ENCODE results near the gene PCBD2.
"Not testable (repeated sequence)": the region's sequence is repeated elsewhere in the genome, so short reads cannot be mapped to it uniquely, and the experiment has no call there.

Gene PCBD2

DNA sequence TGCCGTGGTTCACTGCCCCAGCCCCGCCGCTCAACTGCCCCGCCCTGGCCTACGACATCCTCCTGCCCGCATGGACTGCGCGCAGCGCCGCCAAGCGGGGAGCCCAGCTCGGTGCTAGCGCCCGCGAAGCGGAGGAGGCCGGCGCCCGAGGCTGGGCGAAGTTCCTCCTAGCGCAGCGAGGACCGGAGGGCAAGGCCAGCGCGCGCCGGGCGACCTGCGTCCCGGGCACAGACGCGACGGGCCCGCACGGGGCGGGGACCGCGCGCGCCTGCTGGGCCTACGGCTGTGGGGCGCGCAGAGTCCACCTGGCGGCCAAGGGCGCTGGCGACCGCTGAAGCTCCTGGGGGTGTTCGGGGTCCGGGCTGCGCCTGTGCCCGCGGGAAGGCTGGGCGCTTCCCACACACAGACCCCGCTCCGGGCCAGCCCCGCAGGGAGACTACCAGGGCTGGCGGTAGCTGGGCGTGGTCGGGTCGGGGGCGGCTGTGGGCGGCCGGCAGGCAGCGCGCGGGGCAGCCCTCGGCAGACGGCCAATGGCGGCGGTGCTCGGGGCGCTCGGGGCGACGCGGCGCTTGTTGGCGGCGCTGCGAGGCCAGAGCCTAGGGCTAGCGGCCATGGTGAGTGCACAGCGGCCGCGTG, at the start of gene PCBD2:
Gene PCBD2, plus strand, starts transcription at position 522 of the 636 bp plus-strand sequence. Its CDS starts 9 bp downstream, at position 531.
- DNase-seq, result peak; percentile 85

DNA sequence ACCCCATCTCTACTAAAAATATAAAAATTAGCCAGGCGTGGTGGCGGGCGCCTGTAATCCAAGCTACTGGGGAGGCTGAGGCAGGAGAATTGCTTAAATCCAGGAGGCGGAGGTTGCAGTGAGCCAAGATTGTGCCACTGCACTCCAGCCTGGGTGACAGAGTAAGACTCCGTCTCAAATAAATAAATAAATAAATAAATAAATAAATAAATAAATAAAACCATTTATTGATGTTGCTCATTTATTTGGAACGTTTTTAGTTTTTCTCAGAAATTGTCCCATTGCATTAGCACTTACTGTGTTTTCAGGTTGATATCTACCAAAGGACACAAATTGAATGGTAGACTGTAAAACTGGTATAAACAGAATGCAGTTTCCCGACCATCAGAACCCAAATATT, 48.5 kb upstream of the PCBD2 start:
- not testable (repeated sequence) for DNase-seq

DNA sequence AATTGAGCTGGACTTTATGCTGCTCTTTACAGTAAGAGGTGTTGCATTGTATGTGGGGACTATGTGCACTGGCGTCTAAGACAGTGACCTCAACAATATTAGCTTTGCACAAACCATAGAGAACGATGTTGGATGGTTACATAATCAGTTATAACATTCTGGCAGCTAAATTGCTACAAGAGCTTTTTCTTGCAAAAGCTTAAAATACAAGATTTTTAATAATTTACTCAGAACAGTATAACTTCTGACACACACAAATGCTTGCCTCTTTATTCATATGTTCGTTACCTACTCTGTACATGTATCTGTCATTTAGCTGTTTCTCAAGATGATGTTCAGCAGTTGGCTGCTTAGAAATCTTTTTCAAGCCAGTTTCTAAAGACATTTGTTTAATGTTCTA, 47.5 kb upstream of the PCBD2 start:
- DNase-seq, result no peak

GRCh38 chr5:134864707-134865106, 40.2 kb upstream of the PCBD2 start:
- no peak for DNase-seq

DNA sequence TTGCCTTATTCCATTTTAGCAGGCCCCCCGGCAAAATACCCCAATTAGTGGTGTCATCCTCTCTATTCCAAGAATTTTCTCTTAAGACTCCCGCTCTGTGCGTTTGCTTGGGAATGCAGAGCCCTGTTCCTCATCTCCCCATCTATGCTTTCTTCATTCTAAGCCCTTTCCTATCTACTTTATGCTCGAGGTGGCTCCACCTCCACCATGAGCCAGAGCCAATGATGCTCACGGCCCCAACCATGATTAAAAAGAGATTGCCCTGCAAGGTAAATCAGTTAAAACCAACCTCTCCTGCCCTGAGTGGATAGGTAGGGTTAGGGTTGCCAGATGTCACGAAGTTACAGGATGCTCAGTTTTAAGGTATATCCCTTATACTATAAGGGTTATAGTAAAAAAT, 31.4 kb upstream of the PCBD2 start:
- DNase-seq, result no peak

GRCh38 chr5:134873987-134874830, 30.7 kb upstream of the PCBD2 start, which contains the start of gene TXNDC15:
TSS of gene TXNDC15 (plus strand) at chr5:134874371. CDS start at chr5:134874428, 57 bp downstream.
- peak; percentile 86 for DNase-seq

DNA sequence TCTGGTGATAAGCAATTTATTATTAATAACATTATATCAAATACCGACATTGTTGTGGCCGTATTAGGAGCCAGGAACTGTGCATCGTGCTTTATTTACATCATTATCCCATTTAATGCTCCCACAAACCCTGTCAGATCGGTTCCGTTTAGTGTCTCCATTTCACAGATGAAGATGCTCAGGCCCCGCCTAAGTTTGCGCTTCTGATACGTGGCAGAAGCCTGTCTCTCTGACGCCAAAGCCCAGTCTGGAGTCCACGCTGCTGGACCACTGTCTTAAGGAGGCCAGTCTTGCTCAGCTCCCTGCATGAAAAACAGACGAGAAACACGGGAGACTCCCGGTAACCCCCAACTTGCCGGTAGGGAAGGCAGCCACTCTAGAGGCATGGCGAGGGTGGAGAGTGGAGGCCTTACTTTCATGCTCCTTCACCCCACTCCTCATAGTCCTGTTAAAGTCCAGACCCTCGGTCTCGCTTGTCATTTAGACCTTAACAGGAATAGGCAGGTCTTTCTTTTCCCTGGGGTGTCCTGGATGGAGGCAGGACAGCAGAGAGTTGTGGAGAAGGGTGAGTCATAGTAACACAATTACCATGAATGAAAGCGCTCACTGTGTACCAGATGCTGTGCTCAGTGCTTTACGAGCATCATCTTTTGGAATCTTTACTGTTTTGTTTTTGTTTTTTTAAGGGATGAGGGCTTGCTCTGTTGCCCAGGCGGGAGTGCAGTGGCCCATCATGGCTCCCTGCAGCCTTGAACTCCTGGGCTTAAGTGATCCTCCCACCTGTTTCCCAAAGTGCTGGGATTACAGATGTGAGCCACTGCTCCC, 29.9 kb upstream of the PCBD2 start:
- peak; percentile 89 for DNase-seq

- DNase-seq, result no peak
Measured at GRCh38 chr5:134877159-134877558, 27.8 kb upstream of the PCBD2 start.

DNA sequence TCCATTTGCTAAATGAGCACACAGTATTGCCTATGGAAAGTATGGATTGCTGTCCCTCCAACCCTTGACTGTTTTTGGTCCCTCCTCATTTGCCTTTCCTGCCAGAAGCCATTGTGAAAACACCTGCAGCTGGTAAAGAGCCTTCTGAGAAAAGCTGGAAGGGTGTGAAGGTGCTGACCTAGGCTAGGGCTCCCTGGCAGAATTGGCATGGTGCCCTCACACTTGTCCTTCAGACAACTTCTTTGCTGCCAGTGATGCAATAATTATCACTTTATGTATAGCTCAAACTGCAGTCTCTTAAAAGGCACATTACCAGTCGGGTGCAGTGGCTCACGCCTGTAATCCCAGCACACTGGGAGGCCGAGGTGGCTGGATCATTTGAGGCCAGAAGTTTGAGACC, 26.5 kb upstream of the PCBD2 start:
- DNase-seq, result no peak

DNA sequence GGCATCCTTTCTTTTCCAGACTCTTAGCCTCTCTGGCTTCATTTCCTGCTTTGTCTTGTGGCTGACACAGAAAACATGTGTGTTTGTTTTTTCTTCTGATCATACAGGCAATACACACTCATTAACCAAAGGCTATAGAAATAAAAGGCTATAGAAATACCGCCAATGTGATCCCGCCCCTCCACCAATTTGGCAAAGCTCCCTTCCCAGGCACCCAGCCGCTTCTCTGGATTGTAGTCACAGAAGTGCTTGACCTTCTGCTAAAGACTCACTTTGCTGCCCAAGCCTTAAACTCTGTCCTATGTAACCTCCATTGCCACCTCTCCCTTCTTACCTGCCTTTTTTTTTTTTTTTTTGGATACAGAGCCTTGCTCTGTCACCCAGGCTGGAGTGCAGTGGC, 25.5 kb upstream of the PCBD2 start:
- DNase-seq, result no peak

DNA sequence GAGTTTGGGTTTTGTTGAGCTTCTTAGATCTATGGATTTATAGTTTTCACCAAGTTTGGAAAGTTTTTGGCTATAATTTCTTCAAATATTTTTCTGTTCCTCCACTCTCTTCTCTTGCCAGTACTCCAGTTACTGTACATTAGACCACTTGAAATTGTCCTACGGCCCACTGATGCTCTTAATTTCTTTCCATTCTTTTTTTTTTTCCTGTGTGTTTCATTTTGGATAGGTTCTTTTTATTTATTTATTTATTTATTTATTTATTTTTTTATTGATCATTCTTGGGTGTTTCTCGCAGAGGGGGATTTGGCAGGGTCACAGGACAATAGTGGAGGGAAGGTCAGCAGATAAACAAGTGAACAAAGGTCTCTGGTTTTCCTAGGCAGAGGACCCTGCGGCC, 24.0 kb upstream of the PCBD2 start:
- DNase-seq, result not testable (repeated sequence)

DNA sequence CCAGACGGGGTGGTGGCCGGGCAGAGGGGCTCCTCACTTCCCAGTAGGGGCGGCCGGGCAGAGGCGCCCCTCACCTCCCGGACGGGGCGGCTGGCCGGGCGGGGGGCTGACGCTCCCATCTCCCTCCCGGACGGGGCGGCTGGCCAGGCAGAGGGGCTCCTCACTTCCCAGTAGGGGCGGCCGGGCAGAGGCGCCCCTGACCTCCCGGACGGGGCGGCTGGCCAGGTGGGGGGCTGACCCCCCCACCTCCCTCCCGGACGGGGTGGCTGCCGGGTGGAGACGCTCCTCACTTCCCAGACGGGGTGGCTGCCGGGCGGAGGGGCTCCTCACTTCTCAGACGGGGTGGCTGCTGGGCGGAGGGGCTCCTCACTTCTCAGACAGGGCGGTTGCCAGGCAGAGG, 23.2 kb upstream of the PCBD2 start:
- DNase-seq, result not testable (repeated sequence)

DNA sequence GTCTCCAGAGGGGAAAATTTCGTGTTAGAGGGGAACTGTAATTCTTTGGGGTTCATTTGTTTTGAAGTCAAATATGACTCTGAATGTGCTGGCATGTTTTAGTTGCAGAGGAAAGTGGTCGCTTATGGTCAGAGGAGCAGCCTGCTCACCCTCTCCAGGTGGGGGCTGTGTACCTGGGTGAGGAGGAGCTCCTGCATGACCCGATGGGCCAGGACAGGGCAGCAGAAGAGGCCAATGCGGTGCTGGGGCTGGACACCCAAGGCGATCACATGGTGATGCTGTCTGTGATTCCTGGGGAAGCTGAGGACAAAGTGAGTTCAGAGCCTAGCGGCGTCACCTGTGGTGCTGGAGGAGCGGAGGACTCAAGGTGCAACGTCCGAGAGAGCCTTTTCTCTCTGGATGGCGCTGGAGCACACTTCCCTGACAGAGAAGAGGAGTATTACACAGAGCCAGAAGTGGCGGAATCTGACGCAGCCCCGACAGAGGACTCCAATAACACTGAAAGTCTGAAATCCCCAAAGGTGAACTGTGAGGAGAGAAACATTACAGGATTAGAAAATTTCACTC, 17.3 kb upstream of the PCBD2 start:
- DNase-seq, result no peak

DNA sequence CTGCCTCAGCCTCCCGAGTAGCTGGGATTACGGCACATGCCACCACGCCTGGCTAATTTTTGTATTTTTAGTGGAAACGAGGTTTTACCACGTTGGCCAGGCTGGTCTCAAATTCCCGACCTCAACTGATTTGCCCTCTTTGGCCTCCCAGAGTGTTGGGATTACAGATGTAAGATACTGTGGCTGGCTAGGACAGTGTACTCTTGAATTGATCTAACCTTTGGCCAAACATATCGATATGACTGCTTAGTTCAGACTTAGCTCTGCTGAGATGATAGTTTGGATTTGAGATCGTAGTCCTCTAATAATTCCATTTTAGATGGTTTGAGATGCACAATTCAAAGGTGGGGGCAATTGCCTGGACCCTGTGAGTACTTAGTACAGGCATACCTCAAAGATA, 15.6 kb upstream of the PCBD2 start:
- no peak for DNase-seq

DNA sequence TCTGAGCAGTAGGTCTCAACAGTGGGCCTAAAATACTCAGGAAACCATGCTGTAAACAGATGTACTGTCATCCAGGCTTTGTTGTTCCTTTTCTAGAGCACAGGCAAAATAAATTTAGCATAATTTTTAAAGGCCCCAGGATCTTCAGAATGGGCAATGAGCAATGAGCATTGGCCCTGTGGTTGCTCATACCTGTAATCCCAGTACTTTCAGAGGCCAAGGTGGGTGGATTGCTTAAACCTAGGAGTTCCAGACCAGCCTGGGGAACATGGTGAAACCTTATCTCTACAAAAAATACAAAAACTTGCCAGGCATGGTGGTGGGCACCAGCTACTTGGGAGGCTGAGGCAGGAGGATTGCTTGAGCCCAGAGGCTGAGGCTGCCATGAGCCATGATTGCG, 13.5 kb upstream of the PCBD2 start:
- DNase-seq, result no peak

DNA sequence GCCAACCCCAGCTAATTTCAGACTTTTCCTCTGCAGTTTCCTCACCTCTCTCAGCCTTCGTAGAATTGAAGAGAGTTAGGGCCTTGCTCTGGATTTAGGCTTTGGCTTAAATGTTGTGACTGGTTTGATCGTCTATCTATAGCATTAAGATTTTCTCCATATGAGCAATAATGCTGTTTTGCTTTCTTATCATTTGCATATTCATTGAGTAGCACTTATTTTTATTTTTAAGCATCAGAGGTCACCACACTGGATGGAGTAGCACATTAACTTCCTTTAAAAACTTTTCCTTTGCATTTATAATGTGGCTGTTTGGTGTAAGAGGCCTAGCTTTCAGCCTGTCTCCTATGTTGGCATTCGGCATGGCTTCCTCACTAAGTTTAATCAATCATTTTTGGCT, 12.6 kb upstream of the PCBD2 start:
- no peak for DNase-seq

GRCh38 chr5:134892926-134893325, 12.0 kb upstream of the PCBD2 start:
- no peak for DNase-seq

DNA sequence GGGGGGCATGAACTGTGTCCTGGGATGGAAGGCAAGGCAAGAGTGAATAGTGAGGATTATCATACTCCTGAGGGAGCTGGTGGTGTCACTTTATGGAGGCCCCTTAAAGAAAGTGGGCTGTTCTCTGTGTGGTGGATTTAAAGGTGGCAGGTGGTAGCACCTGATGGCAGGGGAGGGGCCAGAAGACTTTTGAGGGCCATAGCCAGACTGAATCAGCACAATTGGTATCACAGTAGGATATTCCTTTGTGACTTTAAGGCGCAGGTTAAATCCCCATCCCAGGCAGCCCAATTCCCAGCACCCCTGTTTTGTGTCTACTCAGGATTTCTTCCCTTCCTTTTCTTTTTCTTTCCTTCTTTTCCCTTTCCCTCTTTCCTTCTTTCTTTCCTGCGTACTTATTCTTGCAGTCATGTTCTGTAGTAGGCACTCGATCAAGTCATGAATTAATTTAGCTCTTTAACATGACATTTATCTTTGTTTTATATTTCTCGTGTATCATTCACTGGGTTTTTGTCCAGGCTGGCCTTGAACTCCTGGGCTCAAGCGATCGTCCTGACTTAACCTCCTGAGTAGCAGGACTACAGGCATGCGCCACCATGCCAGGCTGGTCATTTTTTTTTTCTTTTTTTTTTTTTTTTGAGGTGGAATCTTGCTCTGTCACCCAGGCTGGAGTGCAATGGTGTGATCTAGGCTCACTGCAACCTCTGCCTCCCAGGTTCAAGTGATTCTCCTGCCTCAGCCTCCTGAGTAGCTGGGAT, 11.0 kb upstream of the PCBD2 start:
- DNase-seq, result no peak

GRCh38 chr5:134902071-134902801, 2.7 kb upstream of the PCBD2 start:
- no peak for DNase-seq

DNA sequence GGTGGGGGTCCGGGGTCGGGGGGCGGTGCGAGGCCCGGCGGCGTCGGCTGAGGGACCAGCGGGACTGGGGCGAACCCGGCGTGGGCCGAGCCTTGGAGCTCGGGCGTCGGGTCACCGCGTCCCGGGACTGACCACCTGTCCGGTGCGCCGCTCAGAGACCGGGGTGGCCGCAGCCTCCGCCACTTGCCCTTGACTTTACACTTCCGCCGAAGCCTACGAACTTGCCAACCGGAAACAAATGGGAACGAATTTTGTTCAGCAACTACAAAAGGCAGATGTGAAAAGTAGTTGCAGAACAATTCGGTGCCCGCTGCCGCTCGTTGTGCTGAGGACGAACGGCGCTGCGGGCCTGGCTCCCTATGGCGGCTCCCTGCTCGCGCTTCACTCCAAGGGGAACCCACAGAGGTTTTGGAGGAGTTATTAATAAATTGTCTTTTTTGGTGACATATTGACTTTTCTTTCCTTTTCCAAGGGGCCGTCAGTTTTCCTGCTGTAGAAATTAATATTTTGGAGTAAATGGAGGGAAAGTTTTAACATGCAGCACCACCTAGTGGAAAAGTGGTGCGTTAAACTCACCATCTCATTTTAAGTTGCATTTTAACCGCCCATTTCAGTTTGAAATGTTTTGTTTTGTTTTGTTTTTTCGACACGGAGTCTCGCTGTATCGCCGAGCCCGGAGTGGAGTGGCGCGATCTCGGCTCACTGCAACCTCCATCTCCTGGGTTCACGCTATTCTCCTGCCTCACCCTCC, 490 bp downstream of the PCBD2 start:
- DNase-seq, result peak; percentile 69

DNA sequence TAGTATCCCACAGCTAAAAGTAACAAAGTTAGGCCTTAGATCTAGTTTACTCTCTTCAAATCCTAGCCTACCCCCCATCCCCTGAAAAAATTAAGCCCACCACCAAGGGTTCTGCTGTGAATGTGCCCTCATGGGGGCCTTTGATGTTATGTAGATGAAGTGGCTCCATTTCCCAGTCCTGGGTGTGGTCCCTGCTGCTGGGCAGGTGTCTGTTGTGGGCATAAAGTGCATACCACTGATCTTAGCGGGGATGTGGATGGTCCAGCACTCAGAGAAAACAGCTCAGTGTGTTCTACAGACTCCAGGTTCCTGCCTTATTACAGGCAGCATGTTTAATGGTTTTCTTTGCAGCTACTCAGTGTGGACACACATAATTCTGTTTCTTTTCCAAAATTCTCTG, 1.9 kb downstream of the PCBD2 start:
- no peak for DNase-seq
